HepG2 (cell line): ENCODE results near the gene RPS6KB2. TPM values are rescaled to one million over a fixed set of nuclear protein-coding genes. Genes with fewer than 3 reads are reported as not detected.

Experiments
- BHLHE40 ChIP-seq: IDR thresholded peaks from 2 replicates; pipeline ENCODE4 v1.6.1; 2011; ENCODE audit warnings: low read length, improper control_type of control experiment
- HNRNPL ChIP-seq: fragments of 200-400 bp; formaldehyde crosslinking; IDR thresholded peaks from 2 replicates; pipeline ENCODE4 v1.6.1; 2017; ENCODE audit warnings: mild to moderate bottlenecking, low read depth, low read length
- PAWR ChIP-seq: sonication (generic); formaldehyde crosslinking; IDR thresholded peaks from 2 replicates; pipeline ENCODE4 v1.4.0; 2020; ENCODE audit warnings: missing genetic modification reagents, mild to moderate bottlenecking, borderline replicate concordance
- PHF5A ChIP-seq: IDR thresholded peaks from one replicate; pipeline ENCODE4 v1.6.1; 2018; ENCODE audit warnings: low read depth, missing genetic modification reagents; ENCODE audit not compliant: unreplicated experiment
- SNAPC2 ChIP-seq: sonication (generic); formaldehyde crosslinking; IDR thresholded peaks from 2 replicates; pipeline ENCODE4 v1.8.1; 2022; ENCODE audit warnings: mild to moderate bottlenecking, missing genetic modification reagents
- SP5 ChIP-seq: IDR thresholded peaks from 2 replicates; pipeline ENCODE4 v1.6.1; 2016; ENCODE audit warnings: low read depth, borderline replicate concordance
- ZNF33A ChIP-seq: sonication (generic); formaldehyde crosslinking; IDR thresholded peaks from 2 replicates; pipeline ENCODE4 v1.5.1; 2020; ENCODE audit warnings: missing genetic modification reagents, mild to moderate bottlenecking, moderate library complexity, borderline replicate concordance
- polyA plus RNA-seq, 8 experiments: library from polyadenylated mRNA; depleted of rRNA in 3 of 8; stranded (reverse) in 7 of 8; unstranded in 1 of 8; fragments of >200 nt; fragmentation: Illumina TruSeq in 4 of 8; extraction: Trizol in 4 of 8; gene quantifications; 2 replicates each; pipeline versions ENCODE4 v1.2.1 to v1.2.3, GENCODE V29; 2011 to 2016; ENCODE audit warnings: low read depth in 4 of 8, missing spikeins in 1 of 8, mixed read lengths in 1 of 8; ENCODE audit not compliant: insufficient read depth in 1 of 8
- total RNA-seq, 5 experiments: library from RNA; depleted of rRNA; stranded (reverse); fragments of >200 nt; fragmentation: Illumina TruSeq; extraction: Trizol; gene quantifications; 2 replicates each; pipeline ENCODE4 v1.2.3, GENCODE V29; 2016; ENCODE audit warnings: low read depth in 1 of 5
- TF ChIP-seq, protein P1 (sequence below): sonication (generic); formaldehyde crosslinking; IDR thresholded peaks from 2 replicates; pipeline ENCODE4 v1.9.0; 2022; ENCODE audit warnings: low read depth, missing genetic modification reagents
- TF ChIP-seq, protein P2 (sequence below): sonication (generic); formaldehyde crosslinking; IDR thresholded peaks from 2 replicates; pipeline ENCODE4 v1.5.0; 2020; ENCODE audit warnings: mild to moderate bottlenecking, missing genetic modification reagents, borderline replicate concordance
- TF ChIP-seq, protein P3 (sequence below): sonication (generic); formaldehyde crosslinking; conservative IDR thresholded peaks from 2 replicates; pipeline ENCODE4 v1.5.0; 2020; ENCODE audit warnings: missing genetic modification reagents
- TF ChIP-seq, protein P4 (sequence below): sonication (generic); formaldehyde crosslinking; IDR thresholded peaks from 2 replicates; pipeline ENCODE4 v1.4.0; 2020; ENCODE audit warnings: missing genetic modification reagents

The RPS6KB2 gene
- total and polyA plus RNA-seq, 2 of the 13 experiments (the other 11 are each of a cell fraction or from before 2014, with no cell fraction given), result 52.9 to 54.8 TPM

DNA sequence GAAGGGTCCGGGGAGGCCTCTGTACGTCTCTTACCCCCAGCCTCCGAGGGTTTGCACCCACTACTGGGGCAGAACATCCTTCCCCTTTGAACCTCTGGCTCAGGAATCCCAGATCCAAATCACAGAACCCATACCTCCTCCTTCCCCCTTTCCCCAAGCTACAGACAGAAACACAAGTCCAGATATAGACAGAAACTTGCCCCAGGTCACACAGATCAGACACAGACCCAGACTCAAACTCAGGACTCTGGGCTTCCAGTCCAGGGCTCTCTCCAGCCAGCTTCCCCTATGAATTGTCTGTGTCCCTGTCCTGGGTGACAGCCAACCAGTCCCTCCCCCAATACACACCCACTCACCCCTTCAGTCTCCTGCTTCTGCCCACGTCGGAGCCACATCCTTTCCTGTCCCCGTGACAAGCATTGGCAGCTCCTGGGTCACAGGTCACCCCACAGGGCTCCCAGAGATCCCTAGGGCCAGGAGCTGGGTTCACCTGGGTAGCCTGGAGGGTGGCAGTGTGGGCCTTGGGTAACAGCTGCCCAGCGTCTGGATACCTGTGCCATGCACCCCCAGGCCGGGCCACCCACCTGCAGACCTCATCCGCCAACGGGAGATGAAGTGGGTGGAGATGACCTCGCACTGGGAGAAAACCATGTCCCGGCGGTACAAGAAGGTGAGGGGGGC lies 23.6 kb upstream of the RPS6KB2 start (continued):
- TF ChIP-seq, protein P1, sequence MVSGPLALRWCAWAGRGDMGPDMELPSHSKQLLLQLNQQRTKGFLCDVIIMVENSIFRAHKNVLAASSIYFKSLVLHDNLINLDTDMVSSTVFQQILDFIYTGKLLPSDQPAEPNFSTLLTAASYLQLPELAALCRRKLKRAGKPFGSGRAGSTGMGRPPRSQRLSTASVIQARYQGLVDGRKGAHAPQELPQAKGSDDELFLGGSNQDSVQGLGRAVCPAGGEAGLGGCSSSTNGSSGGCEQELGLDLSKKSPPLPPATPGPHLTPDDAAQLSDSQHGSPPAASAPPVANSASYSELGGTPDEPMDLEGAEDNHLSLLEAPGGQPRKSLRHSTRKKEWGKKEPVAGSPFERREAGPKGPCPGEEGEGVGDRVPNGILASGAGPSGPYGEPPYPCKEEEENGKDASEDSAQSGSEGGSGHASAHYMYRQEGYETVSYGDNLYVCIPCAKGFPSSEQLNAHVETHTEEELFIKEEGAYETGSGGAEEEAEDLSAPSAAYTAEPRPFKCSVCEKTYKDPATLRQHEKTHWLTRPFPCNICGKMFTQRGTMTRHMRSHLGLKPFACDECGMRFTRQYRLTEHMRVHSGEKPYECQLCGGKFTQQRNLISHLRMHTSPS (CRISPR knock-in tag), result peak; percentile 59
- TF ChIP-seq, protein P2, sequence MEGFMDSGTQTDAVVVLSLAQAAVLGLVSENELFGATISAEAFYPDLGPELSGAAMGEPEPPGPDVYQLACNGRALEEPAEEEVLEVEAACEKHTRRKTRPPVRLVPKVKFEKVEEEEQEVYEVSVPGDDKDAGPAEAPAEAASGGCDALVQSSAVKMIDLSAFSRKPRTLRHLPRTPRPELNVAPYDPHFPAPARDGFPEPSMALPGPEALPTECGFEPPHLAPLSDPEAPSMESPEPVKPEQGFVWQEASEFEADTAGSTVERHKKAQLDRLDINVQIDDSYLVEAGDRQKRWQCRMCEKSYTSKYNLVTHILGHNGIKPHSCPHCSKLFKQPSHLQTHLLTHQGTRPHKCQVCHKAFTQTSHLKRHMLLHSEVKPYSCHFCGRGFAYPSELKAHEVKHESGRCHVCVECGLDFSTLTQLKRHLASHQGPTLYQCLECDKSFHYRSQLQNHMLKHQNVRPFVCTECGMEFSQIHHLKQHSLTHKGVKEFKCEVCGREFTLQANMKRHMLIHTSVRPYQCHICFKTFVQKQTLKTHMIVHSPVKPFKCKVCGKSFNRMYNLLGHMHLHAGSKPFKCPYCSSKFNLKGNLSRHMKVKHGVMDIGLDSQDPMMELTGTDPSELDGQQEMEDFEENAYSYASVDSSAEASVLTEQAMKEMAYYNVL (CRISPR knock-in tag), result no peak
- TF ChIP-seq, protein P3, sequence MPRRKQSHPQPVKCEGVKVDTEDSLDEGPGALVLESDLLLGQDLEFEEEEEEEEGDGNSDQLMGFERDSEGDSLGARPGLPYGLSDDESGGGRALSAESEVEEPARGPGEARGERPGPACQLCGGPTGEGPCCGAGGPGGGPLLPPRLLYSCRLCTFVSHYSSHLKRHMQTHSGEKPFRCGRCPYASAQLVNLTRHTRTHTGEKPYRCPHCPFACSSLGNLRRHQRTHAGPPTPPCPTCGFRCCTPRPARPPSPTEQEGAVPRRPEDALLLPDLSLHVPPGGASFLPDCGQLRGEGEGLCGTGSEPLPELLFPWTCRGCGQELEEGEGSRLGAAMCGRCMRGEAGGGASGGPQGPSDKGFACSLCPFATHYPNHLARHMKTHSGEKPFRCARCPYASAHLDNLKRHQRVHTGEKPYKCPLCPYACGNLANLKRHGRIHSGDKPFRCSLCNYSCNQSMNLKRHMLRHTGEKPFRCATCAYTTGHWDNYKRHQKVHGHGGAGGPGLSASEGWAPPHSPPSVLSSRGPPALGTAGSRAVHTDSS (CRISPR knock-in tag), result no peak
- TF ChIP-seq HNRNPL (peak; percentile 90), ZNF33A (CRISPR knock-in tag) (no peak), PAWR (CRISPR knock-in tag) (no peak), PHF5A (CRISPR knock-in tag) (no peak), SP5 (peak; percentile 49; the same call in 1 of the 2 replicates), SNAPC2 (CRISPR knock-in tag) (no peak), BHLHE40 (no peak)
- TF ChIP-seq, protein P4, sequence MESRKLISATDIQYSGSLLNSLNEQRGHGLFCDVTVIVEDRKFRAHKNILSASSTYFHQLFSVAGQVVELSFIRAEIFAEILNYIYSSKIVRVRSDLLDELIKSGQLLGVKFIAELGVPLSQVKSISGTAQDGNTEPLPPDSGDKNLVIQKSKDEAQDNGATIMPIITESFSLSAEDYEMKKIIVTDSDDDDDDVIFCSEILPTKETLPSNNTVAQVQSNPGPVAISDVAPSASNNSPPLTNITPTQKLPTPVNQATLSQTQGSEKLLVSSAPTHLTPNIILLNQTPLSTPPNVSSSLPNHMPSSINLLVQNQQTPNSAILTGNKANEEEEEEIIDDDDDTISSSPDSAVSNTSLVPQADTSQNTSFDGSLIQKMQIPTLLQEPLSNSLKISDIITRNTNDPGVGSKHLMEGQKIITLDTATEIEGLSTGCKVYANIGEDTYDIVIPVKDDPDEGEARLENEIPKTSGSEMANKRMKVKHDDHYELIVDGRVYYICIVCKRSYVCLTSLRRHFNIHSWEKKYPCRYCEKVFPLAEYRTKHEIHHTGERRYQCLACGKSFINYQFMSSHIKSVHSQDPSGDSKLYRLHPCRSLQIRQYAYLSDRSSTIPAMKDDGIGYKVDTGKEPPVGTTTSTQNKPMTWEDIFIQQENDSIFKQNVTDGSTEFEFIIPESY (CRISPR knock-in tag), result no peak
- TF ChIP-seq, all 625 proteins: peak for 8
